Measurements from ENCODE around the gene KRABD2.
"Not testable (repeated sequence)": the region's sequence is repeated elsewhere in the genome, so short reads cannot be mapped to it uniquely, and the experiment has no call there.

The KRABD2 gene

DNA sequence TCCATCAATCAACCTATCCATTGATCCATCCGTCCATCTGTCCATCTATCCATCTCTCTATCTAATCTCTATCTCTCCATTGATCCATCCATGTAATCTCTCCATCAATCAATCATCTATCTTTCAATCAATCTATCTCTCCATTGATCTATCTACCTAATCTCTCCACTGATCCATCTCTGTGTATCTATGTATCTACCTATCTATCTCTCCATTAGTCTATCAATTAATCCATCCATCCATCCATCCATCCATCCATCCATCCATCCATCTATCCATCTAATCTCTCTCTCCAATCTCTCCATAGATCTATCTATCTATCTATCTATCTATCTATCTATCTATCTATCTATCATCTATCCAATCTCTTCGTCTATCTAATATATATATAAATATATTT is 24.6 kb upstream of the KRABD2 start:
- no peak for DNase-seq (ENCODE audit: extremely low read depth, insufficient read length)
- TF ChIP-seq, protein P1, sequence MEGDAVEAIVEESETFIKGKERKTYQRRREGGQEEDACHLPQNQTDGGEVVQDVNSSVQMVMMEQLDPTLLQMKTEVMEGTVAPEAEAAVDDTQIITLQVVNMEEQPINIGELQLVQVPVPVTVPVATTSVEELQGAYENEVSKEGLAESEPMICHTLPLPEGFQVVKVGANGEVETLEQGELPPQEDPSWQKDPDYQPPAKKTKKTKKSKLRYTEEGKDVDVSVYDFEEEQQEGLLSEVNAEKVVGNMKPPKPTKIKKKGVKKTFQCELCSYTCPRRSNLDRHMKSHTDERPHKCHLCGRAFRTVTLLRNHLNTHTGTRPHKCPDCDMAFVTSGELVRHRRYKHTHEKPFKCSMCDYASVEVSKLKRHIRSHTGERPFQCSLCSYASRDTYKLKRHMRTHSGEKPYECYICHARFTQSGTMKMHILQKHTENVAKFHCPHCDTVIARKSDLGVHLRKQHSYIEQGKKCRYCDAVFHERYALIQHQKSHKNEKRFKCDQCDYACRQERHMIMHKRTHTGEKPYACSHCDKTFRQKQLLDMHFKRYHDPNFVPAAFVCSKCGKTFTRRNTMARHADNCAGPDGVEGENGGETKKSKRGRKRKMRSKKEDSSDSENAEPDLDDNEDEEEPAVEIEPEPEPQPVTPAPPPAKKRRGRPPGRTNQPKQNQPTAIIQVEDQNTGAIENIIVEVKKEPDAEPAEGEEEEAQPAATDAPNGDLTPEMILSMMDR (IDR thresholded peaks at IDR 0.05; ENCODE audit: insufficient read depth, low read length, poor library complexity, severe bottlenecking) = no peak
- H3K4me3 ChIP-seq (replicated peaks; ENCODE audit: low read depth, low read length) = no peak overlapping the region
- no peaks in the 10 kb centered on the region for H3K27me3 ChIP-seq (replicated peaks; ENCODE audit: control insufficient read depth, insufficient read depth, low read length)
- H3K36me3 ChIP-seq (ENCODE audit: control insufficient read depth, insufficient read depth, low read length) = no peaks in the 10 kb centered on the region

DNA sequence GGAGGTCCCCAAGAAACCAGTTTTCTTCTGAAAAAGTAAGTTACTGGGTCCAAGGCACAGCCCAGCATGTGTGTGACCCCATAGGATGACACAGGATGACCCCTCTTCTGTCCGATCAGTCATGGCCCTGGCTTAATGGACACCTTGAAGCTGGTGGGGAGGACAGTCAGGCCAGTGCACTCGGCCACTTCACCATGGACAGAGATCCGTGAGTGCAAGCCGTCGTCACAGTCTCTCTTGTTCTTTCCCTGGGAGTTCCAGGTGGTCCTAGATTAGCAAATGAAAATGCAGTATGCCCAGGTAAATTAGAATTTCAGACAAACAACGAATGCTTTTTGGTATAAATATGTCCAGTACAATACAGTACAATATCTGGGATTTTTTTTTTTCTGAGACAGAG is 22.5 kb upstream of the KRABD2 start:
- Histone ChIP-seq H3K27me3 (replicated peaks; ENCODE audit: control insufficient read depth, insufficient read depth, low read length) (no peaks in the 10 kb centered on the region), H3K4me3 (replicated peaks; ENCODE audit: low read depth, low read length) (no peak overlapping the region), H3K36me3 (ENCODE audit: control insufficient read depth, insufficient read depth, low read length) (no peaks in the 10 kb centered on the region)
- no peak for DNase-seq (ENCODE audit: extremely low read depth, insufficient read length)
- TF ChIP-seq, protein P1 (IDR thresholded peaks at IDR 0.05; ENCODE audit: insufficient read depth, low read length, poor library complexity, severe bottlenecking) = no peak

DNA sequence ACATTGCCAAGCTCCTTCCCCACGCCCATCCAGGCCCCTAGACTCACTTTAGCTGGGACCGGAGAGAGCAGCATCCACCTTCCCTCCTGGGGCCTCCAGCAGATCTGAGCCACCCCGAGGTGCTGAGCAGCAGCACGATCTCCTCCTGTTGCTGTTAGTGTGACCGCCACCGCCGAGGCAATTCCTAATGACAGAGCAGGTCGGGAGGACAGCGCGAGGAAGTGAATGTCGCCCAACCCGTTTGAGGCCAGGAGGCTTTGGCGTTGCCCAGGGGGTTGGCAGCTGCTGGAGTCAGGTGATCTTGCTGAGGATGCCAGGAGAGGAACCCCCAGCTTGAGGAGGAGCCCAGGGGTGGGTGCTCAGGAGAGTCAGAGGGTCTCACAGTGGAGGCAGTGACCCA is 21.1 kb upstream of the KRABD2 start, which contains the start of gene RNF222:
Gene RNF222 (minus strand): TSS at position 192 of the 400 bp plus-strand sequence. CDS start 4,366 bp downstream, outside the sequence.
- no peaks in the 10 kb centered on the region for H3K36me3 ChIP-seq (ENCODE audit: control insufficient read depth, insufficient read depth, low read length)
- DNase-seq (ENCODE audit: extremely low read depth, insufficient read length) = no peak

DNA sequence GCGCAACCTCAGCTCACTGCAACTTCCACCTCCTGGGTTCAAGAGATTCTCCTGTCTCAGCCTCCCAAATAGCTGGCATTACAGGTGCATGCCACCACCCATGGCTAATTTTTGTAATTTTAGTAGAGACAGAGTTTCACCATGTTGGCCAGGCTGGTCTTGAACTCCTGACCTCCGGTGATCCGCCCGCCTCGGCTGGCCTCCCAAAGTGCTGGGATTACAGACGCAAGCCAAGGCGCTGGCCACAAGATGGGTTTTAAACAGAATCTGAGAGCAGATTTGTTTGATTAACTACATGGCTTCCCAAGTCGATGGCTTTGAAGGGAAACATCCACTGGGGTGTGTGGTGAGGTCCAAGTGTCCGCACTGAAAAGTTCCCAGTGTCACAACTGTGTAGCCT is 18.0 kb upstream of the KRABD2 start:
- not testable (repeated sequence) for H3K36me3 ChIP-seq (ENCODE audit: control insufficient read depth, insufficient read depth, low read length); H3K4me3 ChIP-seq (replicated peaks; ENCODE audit: low read depth, low read length); H3K27me3 ChIP-seq (replicated peaks; ENCODE audit: control insufficient read depth, insufficient read depth, low read length); DNase-seq (ENCODE audit: extremely low read depth, insufficient read length)

More for the DNA sequence above, 21.1 kb upstream of the KRABD2 start, which contains the start of gene RNF222:
- TF ChIP-seq, protein P1 (IDR thresholded peaks at IDR 0.05; ENCODE audit: insufficient read depth, low read length, poor library complexity, severe bottlenecking) = no peak
- Histone ChIP-seq H3K27me3 (replicated peaks; ENCODE audit: control insufficient read depth, insufficient read depth, low read length) (no peaks in the 10 kb centered on the region), H3K4me3 (replicated peaks; ENCODE audit: low read depth, low read length) (no peak within 1 kb of the TSS)

DNA sequence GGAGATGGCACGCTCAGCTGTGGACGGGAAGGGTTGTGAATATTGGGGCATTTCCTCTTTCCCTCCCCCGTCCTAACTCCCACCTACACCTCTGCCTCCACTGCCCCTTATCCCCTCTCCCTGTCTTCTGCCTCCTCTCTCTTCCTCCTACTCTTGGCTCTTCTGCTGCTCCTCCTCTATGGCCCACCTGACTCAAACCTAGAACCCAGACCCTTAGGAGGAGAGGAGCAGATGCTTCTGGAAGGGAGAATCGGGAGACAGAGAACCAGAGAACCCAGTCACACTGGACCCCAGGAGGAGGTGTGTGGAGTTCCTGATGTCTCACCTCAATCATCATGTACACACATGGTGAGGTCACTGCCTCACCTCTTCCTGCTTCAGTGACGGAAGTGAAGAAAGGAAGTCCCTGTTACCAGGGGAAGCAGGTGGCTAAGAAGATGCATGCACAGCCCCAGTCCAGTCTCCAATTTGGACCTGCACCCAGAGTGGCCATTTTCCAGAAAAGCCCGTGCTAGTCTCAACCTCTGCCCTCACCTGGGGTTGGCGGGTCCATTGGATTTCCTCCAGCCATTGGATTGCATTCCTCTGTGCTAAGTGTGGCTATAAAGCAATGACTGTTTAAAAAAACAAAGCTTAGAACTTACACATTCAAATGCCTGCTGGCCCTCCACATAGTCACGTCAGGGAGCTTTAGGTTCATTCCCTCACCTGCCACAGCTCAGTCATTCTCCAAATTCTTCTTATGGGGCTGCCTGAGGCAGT is 17.1 kb upstream of the KRABD2 start:
- DNase-seq (ENCODE audit: extremely low read depth, insufficient read length) = no peak
- Histone ChIP-seq H3K27me3 (replicated peaks; ENCODE audit: control insufficient read depth, insufficient read depth, low read length) (no peaks in the 10 kb centered on the region), H3K36me3 (ENCODE audit: control insufficient read depth, insufficient read depth, low read length) (no peaks in the 10 kb centered on the region), H3K4me3 (replicated peaks; ENCODE audit: low read depth, low read length) (no peak overlapping the region)
- TF ChIP-seq, protein P1 (IDR thresholded peaks at IDR 0.05; ENCODE audit: insufficient read depth, low read length, poor library complexity, severe bottlenecking) = no peak

DNA sequence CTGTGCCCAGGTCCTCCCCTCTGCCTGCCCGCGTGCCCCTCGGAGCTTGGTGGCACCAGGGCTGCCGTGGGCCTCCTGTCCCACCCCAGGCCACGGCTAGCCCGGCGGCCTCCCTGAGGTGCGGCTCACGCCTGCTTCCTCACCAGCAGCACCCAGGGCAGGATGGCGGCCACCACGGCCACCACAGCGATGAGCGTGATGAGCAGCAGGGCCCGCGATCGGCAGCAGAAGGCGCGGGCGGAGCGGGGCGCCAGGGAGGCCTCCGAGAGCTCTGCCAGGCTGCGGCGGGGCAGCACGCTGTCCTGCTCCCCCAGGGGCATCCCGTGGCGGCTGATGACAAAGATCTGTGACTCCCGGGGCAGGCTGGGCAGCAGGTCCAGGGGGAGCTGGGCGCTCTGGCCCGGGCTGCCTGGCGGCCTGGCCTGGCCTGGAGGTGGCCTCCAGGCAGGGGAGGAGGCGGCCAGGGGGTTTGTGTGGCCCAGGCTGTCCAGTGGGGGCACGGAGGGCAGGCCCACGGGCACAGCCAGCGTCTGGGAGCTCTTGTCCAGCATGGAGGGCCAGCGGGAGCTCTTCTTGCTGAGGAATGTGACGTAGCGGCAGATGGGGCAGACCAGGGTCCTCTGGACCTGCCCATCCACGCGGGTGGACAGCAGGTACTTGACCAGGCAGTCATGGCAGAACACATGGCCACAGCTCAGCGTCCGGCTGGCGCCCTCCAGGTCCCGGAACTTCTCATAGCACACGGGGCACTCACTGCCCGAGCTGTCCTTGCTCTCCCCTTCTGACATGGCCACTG is 16.4 kb upstream of the KRABD2 start:
- H3K36me3 ChIP-seq (ENCODE audit: control insufficient read depth, insufficient read depth, low read length) = no peaks in the 10 kb centered on the region
- TF ChIP-seq, protein P1 (IDR thresholded peaks at IDR 0.05; ENCODE audit: insufficient read depth, low read length, poor library complexity, severe bottlenecking) = no peak

More for the DNA sequence above, 16.4 kb upstream of the KRABD2 start:
- Histone ChIP-seq H3K27me3 (replicated peaks; ENCODE audit: control insufficient read depth, insufficient read depth, low read length) (no peaks in the 10 kb centered on the region), H3K4me3 (replicated peaks; ENCODE audit: low read depth, low read length) (no peak overlapping the region)
- DNase-seq (ENCODE audit: extremely low read depth, insufficient read length) = no peak
